Stimulated activated naive B cell treated with anti-CD40 and anti-IgM and Interleukin-4, amounts not matched to agents 10 μg/mL and 1 μg/mL and 100 μg/mL, for 72 hours (primary cell): ENCODE results near the gene MTHFSD.
"Not testable (repeated sequence)": the region's sequence is repeated elsewhere in the genome, so short reads cannot be mapped to it uniquely, and the experiment has no call there.

Experiments used
- ATAC-seq, 2 donors: fragments of 150-1000 bp; cut with Tn5 transposase; replicated peaks; 2 replicates each; pipeline ENCODE4 v1.10.0; 2021; ENCODE audit warnings: moderate library complexity in 1 of 2
- DNase-seq: peaks from one replicate; pipeline ENCODE4 v3.0.0; 2021
- H3K27ac Mint-ChIP-seq: one replicate; pipeline ENCODE4 v1.8.0; 2022; ENCODE audit warnings: mild to moderate bottlenecking, mixed read lengths
- H3K27me3 Mint-ChIP-seq, 2 donors: one replicate each; pipeline ENCODE4 v1.8.0; 2022; ENCODE audit warnings: mixed read lengths in 2 of 2
- H3K36me3 Mint-ChIP-seq, 2 donors: one replicate each; pipeline ENCODE4 v1.8.0; 2022; ENCODE audit warnings: mixed read lengths in 2 of 2, mild to moderate bottlenecking in 1 of 2
- H3K4me1 Mint-ChIP-seq, 2 donors: one replicate each; pipeline ENCODE4 v1.8.0; 2022; ENCODE audit warnings: mixed read lengths in 2 of 2, mild to moderate bottlenecking in 1 of 2
- H3K4me3 Mint-ChIP-seq, 2 donors: one replicate each; pipeline ENCODE4 v1.8.0; 2022; ENCODE audit warnings: mild to moderate bottlenecking in 2 of 2, mixed read lengths in 2 of 2, moderate library complexity in 1 of 2
- H3K9me3 Mint-ChIP-seq, 2 donors: one replicate each; pipeline ENCODE4 v1.8.0; 2022; ENCODE audit warnings: mixed read lengths in 2 of 2, mild to moderate bottlenecking in 1 of 2

MTHFSD gene

DNA sequence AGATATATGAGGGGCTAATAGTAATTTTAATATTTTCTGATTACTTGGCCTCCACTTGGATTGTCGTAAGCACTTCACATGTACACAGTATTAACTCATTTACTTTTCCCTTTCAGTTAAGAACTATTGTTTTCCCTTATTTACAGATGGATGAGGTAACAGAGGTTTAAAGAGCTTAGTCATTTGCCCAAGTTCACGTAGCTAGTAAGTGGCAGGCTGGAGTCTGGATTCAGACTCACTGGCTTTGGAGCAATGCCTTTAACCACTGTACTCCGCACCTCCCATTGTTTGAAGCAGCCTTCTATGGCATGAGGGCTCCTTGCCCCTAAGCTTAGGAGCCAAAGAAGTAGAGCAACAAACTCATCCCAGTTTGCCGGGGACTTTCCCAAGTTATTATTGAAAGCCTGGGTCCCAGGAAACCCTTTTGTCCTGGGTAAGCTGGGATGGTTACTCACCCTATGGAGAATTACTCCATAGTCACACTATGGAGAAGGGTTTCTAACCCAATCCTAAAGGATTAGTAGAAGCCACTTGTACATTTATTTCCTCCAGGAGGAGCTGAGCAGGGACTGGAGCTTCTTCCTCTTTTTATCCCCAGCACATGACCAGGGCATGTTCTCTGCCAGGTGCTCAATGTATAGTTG is 35.6 kb upstream of the MTHFSD start:
- no peak overlapping the region for H3K4me3 Mint-ChIP-seq
- ATAC-seq (no peak), DNase-seq (no peak)
- no peaks in the 10 kb centered on the region for H3K36me3 Mint-ChIP-seq
- H3K27me3 Mint-ChIP-seq = peaks cover 26 to 37% of the 10 kb centered on the region in 2 donors
- peaks cover 0 to 2% of the 10 kb centered on the region in 2 donors for H3K4me1 Mint-ChIP-seq
- peaks cover 0 to 2% of the 10 kb centered on the region in 2 donors for H3K9me3 Mint-ChIP-seq
- no peak overlapping the region for H3K27ac Mint-ChIP-seq

GRCh38 chr16:86587955-86588354 is 32.9 kb upstream of the MTHFSD start:
- H3K4me3 Mint-ChIP-seq, ATAC-seq, H3K27ac Mint-ChIP-seq, H3K36me3 Mint-ChIP-seq, H3K9me3 Mint-ChIP-seq, H3K4me1 Mint-ChIP-seq, DNase-seq: not testable (repeated sequence)
- H3K27me3 Mint-ChIP-seq = peaks cover 18 to 29% of the 10 kb centered on the region in 2 donors

DNA sequence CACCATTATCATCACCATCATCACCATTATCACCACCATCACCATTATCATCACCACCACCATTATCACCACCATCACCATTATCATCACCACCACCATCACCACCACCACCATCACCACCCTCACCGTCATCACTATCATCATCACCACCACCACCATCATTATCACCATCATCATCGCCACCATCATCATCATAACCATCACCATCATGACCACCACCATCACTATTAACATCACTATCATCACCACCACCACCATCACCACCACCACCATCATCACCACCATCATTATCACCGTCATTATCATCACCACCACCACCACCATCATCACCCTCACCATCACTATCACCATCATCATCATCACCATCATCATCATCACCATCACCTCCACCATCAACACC is 32.5 kb upstream of the MTHFSD start:
- Mint-ChIP-seq H3K4me1 (no peaks in the 10 kb centered on the region), H3K9me3 (peaks cover 0 to 2% of the 10 kb centered on the region in 2 donors)

GRCh38 chr16:86585821-86586611 is 31.0 kb upstream of the MTHFSD start:
- Mint-ChIP-seq H3K27me3 (peaks cover 21 to 30% of the 10 kb centered on the region in 2 donors), H3K27ac (no peak overlapping the region), H3K4me1 (no peaks in the 10 kb centered on the region), H3K9me3 (no peaks in the 10 kb centered on the region), H3K4me3 (no peak overlapping the region), H3K36me3 (no peaks in the 10 kb centered on the region)
- no peak for ATAC-seq
- no peak for DNase-seq

More for the DNA sequence above, 32.5 kb upstream of the MTHFSD start:
- no peak for ATAC-seq
- no peak for DNase-seq
- Mint-ChIP-seq H3K36me3 (no peaks in the 10 kb centered on the region), H3K4me3 (no peak overlapping the region), H3K27me3 (peaks cover 17 to 26% of the 10 kb centered on the region in 2 donors), H3K27ac (no peak overlapping the region)

DNA sequence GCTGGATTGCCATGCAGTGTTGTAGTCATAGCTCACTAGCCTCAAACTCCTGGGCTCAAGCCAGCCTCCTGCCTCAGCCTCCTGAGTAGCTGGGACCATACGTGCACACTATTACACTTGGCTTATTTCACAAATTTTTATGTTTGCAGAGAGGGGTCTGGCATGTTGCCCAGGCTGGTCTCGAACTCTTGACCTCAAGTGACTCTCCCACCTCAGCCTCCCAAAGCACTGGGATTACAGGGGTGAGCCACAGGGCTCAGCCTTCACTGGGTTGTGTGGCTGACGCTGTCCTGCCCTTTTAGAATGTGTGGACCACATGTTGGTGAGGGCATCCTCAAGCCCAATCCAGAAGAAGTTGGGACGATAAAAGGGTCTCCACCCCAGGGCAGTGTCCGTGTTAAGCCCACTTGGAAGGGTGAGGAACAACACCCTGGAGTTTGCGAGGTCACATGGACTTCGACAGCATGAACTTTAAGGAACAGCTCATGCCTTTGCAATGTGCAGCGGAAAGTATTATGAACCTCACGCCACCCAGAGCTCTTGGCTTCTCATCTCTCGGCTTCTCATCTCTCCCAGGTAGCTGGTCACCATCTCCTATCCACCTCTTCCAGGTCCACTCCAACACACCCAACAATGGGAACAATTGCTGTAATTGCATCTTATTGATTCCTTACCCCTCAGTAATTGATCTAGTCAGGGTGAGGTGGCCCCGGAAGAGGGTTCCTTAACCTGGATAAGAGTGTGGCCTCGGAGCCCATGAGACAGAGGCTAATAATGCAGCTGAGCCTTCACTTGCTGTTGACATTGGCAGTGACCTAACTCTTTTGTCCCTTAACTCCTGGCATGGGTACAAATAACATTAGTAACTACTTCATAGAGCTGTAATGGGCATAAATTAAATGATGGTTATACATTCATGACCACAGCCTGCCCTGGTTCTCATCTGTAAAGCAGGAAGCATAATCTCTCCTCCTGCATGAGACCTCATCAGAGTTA is 30.0 kb upstream of the MTHFSD start:
- Mint-ChIP-seq H3K36me3 (no peaks in the 10 kb centered on the region), H3K9me3 (no peaks in the 10 kb centered on the region), H3K27ac (no peak overlapping the region), H3K4me3 (no peak overlapping the region), H3K27me3 (peaks cover 28 to 39% of the 10 kb centered on the region in 2 donors), H3K4me1 (no peaks in the 10 kb centered on the region)
- ATAC-seq (no peak), DNase-seq (no peak)

- Mint-ChIP-seq H3K36me3 (no peaks in the 10 kb centered on the region), H3K4me3 (no peak overlapping the region), H3K27ac (no peak overlapping the region), H3K27me3 (peaks cover 35 to 46% of the 10 kb centered on the region in 2 donors), H3K9me3 (no peaks in the 10 kb centered on the region), H3K4me1 (peaks cover 3 to 6% of the 10 kb centered on the region in 2 donors)
- DNase-seq (no peak), ATAC-seq (no peak)
These were observed 29.1 kb upstream of the MTHFSD start for GRCh38 chr16:86584071-86584685.

DNA sequence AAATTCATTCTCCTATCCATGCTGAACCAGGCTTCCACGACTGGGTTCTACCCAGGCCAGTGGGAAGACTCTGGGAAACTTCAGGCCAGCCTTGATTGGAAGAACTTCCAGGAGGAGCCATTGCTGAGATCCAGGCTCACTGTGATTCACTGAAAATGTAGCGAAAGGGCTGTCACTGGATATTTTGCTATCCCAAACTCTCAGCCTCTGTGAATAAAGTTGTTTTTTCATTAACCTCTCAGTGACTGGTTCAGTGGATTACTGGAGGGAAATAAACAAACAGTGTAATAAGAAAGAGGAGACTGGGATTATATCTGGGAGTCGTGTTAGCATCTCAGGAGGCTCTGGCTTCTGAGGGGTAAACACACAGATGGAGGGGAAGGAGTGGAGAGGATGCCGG is 26.4 kb upstream of the MTHFSD start:
- Mint-ChIP-seq H3K27me3 (peaks cover 59 to 71% of the 10 kb centered on the region in 2 donors), H3K4me1 (peaks cover 9 to 18% of the 10 kb centered on the region in 2 donors), H3K9me3 (no peaks in the 10 kb centered on the region)

GRCh38 chr16:86580791-86581170 is 25.7 kb upstream of the MTHFSD start:
- Mint-ChIP-seq H3K27me3 (peaks cover 64 to 76% of the 10 kb centered on the region in 2 donors), H3K36me3 (no peaks in the 10 kb centered on the region), H3K4me3 (no peak overlapping the region), H3K27ac (no peak overlapping the region), H3K9me3 (no peaks in the 10 kb centered on the region), H3K4me1 (peaks cover 13 to 25% of the 10 kb centered on the region in 2 donors)
- ATAC-seq (no peak), DNase-seq (no peak)

More for the DNA sequence above, 26.4 kb upstream of the MTHFSD start:
- DNase-seq (no peak), ATAC-seq (no peak)
- H3K4me3 Mint-ChIP-seq = no peak overlapping the region
- no peaks in the 10 kb centered on the region for H3K36me3 Mint-ChIP-seq
- H3K27ac Mint-ChIP-seq = no peak overlapping the region

GRCh38 chr16:86580063-86580790 is 25.2 kb upstream of the MTHFSD start:
- ATAC-seq = no peak
- H3K36me3 Mint-ChIP-seq = no peaks in the 10 kb centered on the region
- peak overlapping the region in 1 of 2 donors; percentile 55 for H3K4me3 Mint-ChIP-seq
- H3K4me1 Mint-ChIP-seq = peaks cover 13 to 25% of the 10 kb centered on the region in 2 donors
- no peak for DNase-seq
- no peak overlapping the region for H3K27ac Mint-ChIP-seq
- no peaks in the 10 kb centered on the region for H3K9me3 Mint-ChIP-seq
- peaks cover 66 to 76% of the 10 kb centered on the region in 2 donors for H3K27me3 Mint-ChIP-seq

DNA sequence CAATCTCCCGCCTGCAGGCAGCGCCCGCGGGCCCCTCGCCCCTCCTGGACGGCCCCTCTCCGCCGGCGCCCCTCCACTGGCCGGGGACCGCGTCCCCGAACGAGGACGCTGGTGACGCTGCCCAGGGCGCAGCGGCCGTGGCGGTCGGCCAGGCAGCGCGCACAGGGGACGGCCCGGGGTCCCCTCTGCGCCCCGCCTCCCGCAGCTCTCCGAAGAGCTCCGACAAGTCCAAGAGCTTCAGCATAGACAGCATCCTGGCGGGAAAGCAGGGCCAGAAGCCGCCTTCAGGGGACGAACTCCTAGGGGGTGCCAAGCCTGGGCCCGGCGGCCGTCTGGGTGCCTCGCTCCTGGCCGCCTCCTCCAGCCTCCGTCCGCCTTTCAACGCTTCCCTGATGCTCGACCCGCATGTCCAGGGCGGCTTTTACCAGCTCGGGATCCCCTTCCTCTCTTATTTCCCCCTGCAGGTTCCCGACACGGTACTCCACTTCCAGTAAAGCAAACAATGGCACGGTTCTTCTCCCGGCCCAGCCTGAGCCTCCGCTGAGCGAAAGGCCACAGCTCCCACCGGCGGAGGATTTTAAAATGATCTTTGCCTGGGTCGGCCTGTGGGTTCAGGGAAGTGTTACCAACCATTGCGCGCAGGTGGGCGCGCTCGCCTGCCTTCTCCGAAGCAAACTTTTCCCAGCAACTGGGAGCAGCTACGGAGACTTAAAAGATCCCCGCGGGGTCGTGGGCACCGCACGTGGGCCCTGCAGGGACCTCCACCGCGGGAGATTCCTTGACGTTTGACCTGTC is 24.4 kb upstream of the MTHFSD start:
- Mint-ChIP-seq H3K9me3 (no peaks in the 10 kb centered on the region), H3K4me1 (peaks cover 13 to 25% of the 10 kb centered on the region in 2 donors), H3K4me3 (peak overlapping the region in 1 of 2 donors; percentile 55), H3K27me3 (peaks cover 70 to 80% of the 10 kb centered on the region in 2 donors), H3K27ac (peak overlapping the region; percentile 91), H3K36me3 (no peaks in the 10 kb centered on the region)
- DNase-seq = no peak
- ATAC-seq = no peak

- ATAC-seq (peak in 1 of 2 donors; percentile 41), DNase-seq (no peak)
- H3K4me1 Mint-ChIP-seq = peaks cover 13 to 25% of the 10 kb centered on the region in 2 donors
- H3K9me3 Mint-ChIP-seq = no peaks in the 10 kb centered on the region
- no peaks in the 10 kb centered on the region for H3K36me3 Mint-ChIP-seq
- peak overlapping the region; percentile 28 to 60 for H3K4me3 Mint-ChIP-seq
- no peak overlapping the region for H3K27ac Mint-ChIP-seq
- H3K27me3 Mint-ChIP-seq = peaks cover 73 to 84% of the 10 kb centered on the region in 2 donors
These were observed 23.7 kb upstream of the MTHFSD start for GRCh38 chr16:86578611-86579267.

DNA sequence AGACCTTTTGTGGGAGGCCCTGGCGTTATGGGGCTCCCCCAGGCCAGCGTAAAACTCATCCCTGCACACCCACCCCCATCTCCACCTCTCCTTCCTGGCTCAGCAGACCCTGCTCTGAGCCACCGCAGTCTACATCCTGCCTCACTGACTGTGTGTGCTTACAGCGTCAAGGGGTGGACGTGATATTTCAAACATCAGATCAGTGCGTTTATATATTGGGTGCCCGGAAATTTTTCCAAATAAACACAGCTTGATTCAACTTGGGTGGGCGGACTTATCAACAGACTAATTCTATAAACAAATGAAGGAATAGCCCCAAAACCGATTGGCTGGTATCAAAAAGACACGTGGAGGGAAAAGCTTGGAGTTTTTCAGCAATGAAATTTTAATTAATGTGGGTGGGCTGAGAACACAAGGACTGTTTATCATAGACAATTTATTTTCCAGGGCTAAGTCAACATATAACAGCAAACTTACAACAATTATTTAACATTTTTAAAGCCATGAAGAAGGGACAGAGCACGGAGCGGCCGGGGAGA is 23.1 kb upstream of the MTHFSD start, which contains the start of gene FOXL1:
TSS of gene FOXL1 (plus strand) at position 489 of the 539 bp plus-strand sequence. CDS start 175 bp downstream, outside the sequence.
- no peaks in the 10 kb centered on the region for H3K9me3 Mint-ChIP-seq
- no peak for DNase-seq
- ATAC-seq = no peak
- no peaks in the 10 kb centered on the region for H3K36me3 Mint-ChIP-seq
- H3K4me1 Mint-ChIP-seq = peaks cover 13 to 25% of the 10 kb centered on the region in 2 donors
- H3K4me3 Mint-ChIP-seq = peak within 1 kb of the TSS; percentile 28 to 60
- peaks cover 75 to 86% of the 10 kb centered on the region in 2 donors for H3K27me3 Mint-ChIP-seq
- H3K27ac Mint-ChIP-seq = no peak within 1 kb of the TSS
